Colonic mucosa (tissue), 4 donors: ENCODE measurements around the gene NTRK3. TPM values are rescaled to one million over a fixed set of nuclear protein-coding genes. Genes with fewer than 3 reads are reported as not detected.

Experiments
- DNase-seq: peaks from one replicate; pipeline ENCODE4 v3.0.0-alpha.2; 2020
- H3K27ac ChIP-seq: fragments of 200-600 bp; one replicate; pipeline ENCODE4 v1.8.0; 2021
- H3K27me3 ChIP-seq: fragments of 200-600 bp; one replicate; pipeline ENCODE4 v1.8.0; 2021
- H3K36me3 ChIP-seq: fragments of 200-600 bp; one replicate; pipeline ENCODE4 v1.8.0; 2021
- H3K4me1 ChIP-seq: fragments of 200-600 bp; one replicate; pipeline ENCODE4 v1.8.0; 2021; ENCODE audit warnings: mild to moderate bottlenecking
- H3K4me3 ChIP-seq: fragments of 200-600 bp; one replicate; pipeline ENCODE4 v1.8.0; 2021
- H3K9ac ChIP-seq, 2 donors: one replicate each; pipeline ENCODE4 v1.7.0; 2013; ENCODE audit warnings: control low read depth in 2 of 2, low read depth in 2 of 2, low read length in 2 of 2
- H3K9me3 ChIP-seq: fragments of 200-600 bp; one replicate; pipeline ENCODE4 v1.8.0; 2021
- CTCF ChIP-seq: fragments of 200-600 bp; IDR thresholded peaks from one replicate; pipeline ENCODE4 v1.8.0; 2022; ENCODE audit warnings: antibody characterized with exemption, mild to moderate bottlenecking
- intact Hi-C: fragments of 100-400 bp; cut with DNase I; formaldehyde crosslinking; loops from one replicate; pipeline ENCODE4 v1.14.1; 2022
- total RNA-seq, 2 donors: library from RNA; stranded (reverse); fragmentation: NEBNext Ultra II Directional in 1 of 2; extraction: Animal tissue kit (Norgen Biotek cat#: 25700) in 1 of 2; gene quantifications; one replicate each; pipeline ENCODE4 v1.2.1, GENCODE V29; 2021
- donor health status: healthy.
- donor health status: DM: no; HTN: no; CAD: no.
- donor health status: DM: no; HTN: no; CAD: no.

Gene NTRK3
- total RNA-seq, 2 donors from 2014 or later = 1.2 to 1.5 TPM

DNA sequence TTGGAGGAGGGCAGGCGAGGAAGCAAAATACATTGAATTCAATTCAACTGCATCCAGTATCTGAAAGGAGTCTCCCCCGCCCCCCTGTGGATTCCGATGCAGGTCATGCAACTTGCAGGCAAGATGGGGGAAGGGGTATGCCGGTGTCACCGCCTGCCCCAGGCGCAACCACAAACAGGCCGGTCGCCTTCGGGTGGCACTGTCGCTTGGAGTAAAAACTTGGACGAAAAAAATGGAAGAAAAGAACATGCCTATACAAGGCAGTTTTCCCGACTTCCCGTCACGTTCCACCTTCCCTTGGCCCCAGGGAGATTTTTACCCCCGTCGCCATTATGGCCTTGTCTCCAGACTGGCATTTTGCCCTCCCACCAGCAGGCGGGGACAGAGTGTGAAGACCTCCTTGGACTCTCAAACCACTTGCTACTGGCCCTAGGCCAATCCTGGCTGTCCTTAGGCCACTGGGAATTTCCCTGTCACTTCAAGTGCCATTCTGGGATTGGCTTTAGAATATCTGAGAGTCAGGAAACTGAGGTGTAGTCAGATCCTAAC, 1.6 kb upstream of the NTRK3 start:
- no peaks in the 10 kb centered on the region for H3K36me3 ChIP-seq
- TF ChIP-seq CTCF = no peak
- H3K27me3 ChIP-seq = peaks cover 46% of the 10 kb centered on the region
- H3K4me1 ChIP-seq = no peaks in the 10 kb centered on the region
- H3K4me3 ChIP-seq = no peak overlapping the region
- no peak for DNase-seq
- intact Hi-C loops = no loop called here
- H3K27ac ChIP-seq = no peak overlapping the region
- no peaks in the 10 kb centered on the region for H3K9me3 ChIP-seq
- H3K9ac ChIP-seq = no peak overlapping the region

DNA sequence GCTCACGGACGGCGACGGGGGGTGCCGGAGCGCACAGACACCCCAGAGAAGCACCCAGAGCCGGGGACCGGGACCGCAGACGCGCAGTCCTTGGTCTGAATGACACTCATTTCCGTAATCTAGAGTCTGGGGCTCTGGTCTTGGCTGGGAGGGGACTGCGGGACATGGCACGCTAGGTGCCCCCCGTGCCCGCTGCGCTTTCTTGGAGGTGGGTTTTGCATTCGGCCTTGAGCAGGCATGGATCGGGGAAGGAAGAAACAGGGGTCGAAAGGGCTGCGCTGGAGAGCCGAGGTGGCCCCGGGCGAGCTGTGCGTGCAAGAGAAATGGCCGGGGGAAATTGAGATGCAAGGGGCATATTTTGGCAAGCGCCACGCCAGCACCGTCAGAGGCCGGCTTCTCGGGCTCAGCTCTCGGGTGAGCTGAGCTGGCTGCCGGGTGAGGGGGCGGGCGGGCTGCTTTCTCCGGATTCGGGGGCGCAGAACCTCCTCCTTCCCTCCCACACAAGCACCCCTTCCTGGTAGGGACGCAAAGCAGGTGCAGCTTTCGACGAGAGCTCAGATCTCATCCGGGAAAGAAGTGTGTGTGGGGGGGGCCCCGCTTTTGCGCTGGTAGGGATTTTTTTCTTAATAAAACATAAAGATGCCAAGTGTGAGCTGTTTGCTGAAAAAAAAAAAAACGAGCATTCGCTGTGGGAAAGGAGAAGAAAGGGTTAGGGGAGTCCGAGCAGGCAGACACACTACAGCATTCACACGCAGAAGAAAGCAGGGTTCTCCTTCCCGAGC, 963 bp upstream of the NTRK3 start:
- no peaks in the 10 kb centered on the region for H3K9me3 ChIP-seq
- no peak for TF ChIP-seq CTCF
- no peak overlapping the region for H3K9ac ChIP-seq
- no peak for DNase-seq
- H3K27me3 ChIP-seq = peaks cover 46% of the 10 kb centered on the region
- no peak overlapping the region for H3K4me3 ChIP-seq
- intact Hi-C loops = no loop called here
- H3K4me1 ChIP-seq = no peaks in the 10 kb centered on the region
- no peaks in the 10 kb centered on the region for H3K36me3 ChIP-seq
- no peak overlapping the region for H3K27ac ChIP-seq

DNA sequence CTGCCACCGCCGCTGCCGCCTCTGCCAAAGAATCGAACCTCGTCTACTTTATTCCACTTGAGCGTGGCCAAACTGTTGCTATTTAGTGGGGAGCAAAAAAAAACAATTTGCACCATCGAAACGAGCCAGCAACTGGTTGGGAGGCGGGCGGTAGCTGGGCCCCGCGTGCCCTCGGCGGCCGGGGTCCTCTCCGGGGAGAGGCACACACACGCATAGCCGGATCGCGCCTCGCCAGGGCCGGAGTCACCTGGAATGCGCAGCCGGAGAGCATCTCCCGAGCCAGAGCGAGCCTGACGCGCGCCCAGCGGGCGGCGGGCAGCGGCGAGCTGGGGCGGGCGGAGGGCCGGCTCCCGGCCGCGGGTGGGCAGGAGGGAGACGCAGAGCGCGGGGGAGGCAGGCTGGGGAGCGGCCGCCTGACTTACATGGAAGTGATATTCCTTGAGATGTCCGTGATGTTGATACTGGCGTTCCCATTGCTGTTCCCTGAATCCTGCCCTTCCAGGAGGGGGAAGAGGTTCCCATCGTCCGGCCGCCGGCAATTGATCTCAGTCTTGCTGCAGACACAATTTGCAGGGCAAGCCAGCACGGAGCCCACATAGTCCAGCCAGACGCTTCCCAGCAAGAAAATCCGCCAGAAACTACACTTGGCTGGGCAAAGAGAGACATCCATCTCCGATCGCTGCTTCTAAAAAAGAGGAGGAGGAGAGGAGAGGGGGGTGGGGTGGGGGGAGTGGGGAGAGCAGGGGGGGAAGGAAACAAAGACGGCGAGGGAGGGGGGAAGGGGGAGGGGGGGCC, 858 bp downstream of the NTRK3 start:
- no peaks in the 10 kb centered on the region for H3K9me3 ChIP-seq
- intact Hi-C loops = no loop called here
- no peak for TF ChIP-seq CTCF
- H3K36me3 ChIP-seq = no peaks in the 10 kb centered on the region
- no peak overlapping the region for H3K9ac ChIP-seq
- peaks cover 46% of the 10 kb centered on the region for H3K27me3 ChIP-seq
- H3K4me3 ChIP-seq = no peak overlapping the region
- no peak overlapping the region for H3K27ac ChIP-seq
- no peak for DNase-seq
- no peaks in the 10 kb centered on the region for H3K4me1 ChIP-seq

DNA sequence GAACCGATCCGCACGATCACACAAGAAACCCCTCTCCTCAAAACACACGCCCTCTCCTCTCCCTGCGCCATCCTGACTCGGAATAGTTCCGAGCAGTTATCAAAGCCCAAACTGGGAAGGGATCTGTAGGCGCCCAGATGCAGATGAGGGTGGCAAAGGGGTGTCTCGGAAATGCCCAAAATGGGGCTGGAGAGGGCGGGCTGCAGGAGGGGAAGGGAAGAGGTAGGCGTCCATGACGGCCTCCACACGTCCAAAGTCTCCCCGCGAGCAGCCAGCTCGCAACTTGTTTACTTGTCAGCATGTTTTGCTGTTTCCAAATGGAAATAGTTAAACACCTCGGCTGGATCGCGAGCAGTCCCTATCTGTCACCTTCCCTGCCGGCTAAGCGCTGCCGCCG, 1.5 kb downstream of the NTRK3 start:
- Histone ChIP-seq H3K9ac (no peak overlapping the region), H3K4me1 (no peaks in the 10 kb centered on the region), H3K9me3 (no peaks in the 10 kb centered on the region), H3K27ac (no peak overlapping the region), H3K27me3 (peaks cover 46% of the 10 kb centered on the region), H3K36me3 (no peaks in the 10 kb centered on the region), H3K4me3 (no peak overlapping the region)
- intact Hi-C loops = no loop called here
- DNase-seq = no peak
- no peak for TF ChIP-seq CTCF

DNA sequence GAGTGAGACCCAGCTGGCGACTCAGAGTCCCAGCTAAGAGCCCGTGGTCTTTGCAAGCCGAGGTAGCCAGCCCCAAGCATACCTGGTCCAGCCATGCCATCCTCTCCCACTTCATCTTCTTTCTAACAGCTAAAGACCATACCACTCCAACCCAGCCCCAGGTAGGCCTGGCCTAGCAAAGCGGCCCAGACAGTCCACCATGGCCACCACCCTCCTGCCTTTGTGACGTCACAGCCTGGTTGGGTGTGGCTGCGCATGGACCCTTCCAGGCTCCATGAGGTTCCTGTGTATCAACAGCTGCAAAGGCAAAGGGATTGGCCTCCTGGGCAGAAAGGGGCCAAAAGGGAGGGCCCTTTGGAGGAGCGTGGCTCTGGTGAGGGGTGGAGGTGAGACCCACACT, 4.1 kb downstream of the NTRK3 start:
- Histone ChIP-seq H3K4me3 (no peak overlapping the region), H3K9ac (no peak overlapping the region), H3K27me3 (peaks cover 36% of the 10 kb centered on the region), H3K4me1 (no peaks in the 10 kb centered on the region), H3K36me3 (no peaks in the 10 kb centered on the region), H3K9me3 (no peaks in the 10 kb centered on the region), H3K27ac (no peak overlapping the region)
- intact Hi-C loops = no loop called here
- TF ChIP-seq CTCF = no peak
- DNase-seq = no peak
